ENCODE results near the gene STARD3NL. TPM values are rescaled to one million over a fixed set of nuclear protein-coding genes. Genes with fewer than 3 reads are reported as not detected.

STARD3NL gene
- total RNA-seq, 4 donors from 2014 or later, result 28.3 to 42.9 (median 35.6) TPM

- TF ChIP-seq CTCF (IDR thresholded peaks at IDR 0.05), result no peak
- no peak for TF ChIP-seq POLR2A (IDR thresholded peaks at IDR 0.05)
- TF ChIP-seq EP300 (IDR thresholded peaks at IDR 0.05), result peak in 1 of 2 donors; percentile 8
- Histone ChIP-seq H3K9me3 (no peaks in the 10 kb centered on the region), H3K36me3 (no peaks in the 10 kb centered on the region), H3K4me3 (peak overlapping the region; percentile 65 to 85 (median 76)), H3K27ac (peak overlapping the region; percentile 93 to 97 (median 96)), H3K27me3 (no peaks in the 10 kb centered on the region), H3K4me1 (peaks cover 0 to 35% (median 10%) of the 10 kb centered on the region in 4 donors)
- no peak for DNase-seq (ENCODE audit: low spot score in 2 of 2)
- WGBS, 2 donors, result 3 to 4% methylated on average over 15 of the region's 15 CpGs
These were observed 433 bp upstream of the STARD3NL start for GRCh38 chr7:38177621-38178003.

- TF ChIP-seq EP300 (IDR thresholded peaks at IDR 0.05), result no peak
- peak in 1 of 5 experiments; percentile 19 for TF ChIP-seq CTCF (IDR thresholded peaks at IDR 0.05)
- TF ChIP-seq POLR2A (IDR thresholded peaks at IDR 0.05), result no peak
- DNase-seq (ENCODE audit: low spot score in 2 of 2), result no peak
- Histone ChIP-seq H3K4me3 (peak overlapping the region; percentile 65 to 85 (median 76)), H3K27ac (peak overlapping the region; percentile 93 to 97 (median 96)), H3K9me3 (no peaks in the 10 kb centered on the region), H3K4me1 (peaks cover 0 to 41% (median 10%) of the 10 kb centered on the region in 4 donors), H3K27me3 (no peaks in the 10 kb centered on the region), H3K36me3 (no peaks in the 10 kb centered on the region)
- WGBS, 2 donors, result 5 to 7% methylated on average over 15 of the region's 15 CpGs
These were observed 775 bp downstream of the STARD3NL start for GRCh38 chr7:38178695-38179344.

- Histone ChIP-seq H3K4me1 (peaks cover 0 to 41% (median 10%) of the 10 kb centered on the region in 4 donors), H3K27me3 (no peaks in the 10 kb centered on the region), H3K9me3 (no peaks in the 10 kb centered on the region), H3K27ac (peak overlapping the region in 3 of 4 donors; percentile 94 to 97 (median 97)), H3K4me3 (no peak overlapping the region), H3K36me3 (no peaks in the 10 kb centered on the region)
- no peak for DNase-seq (ENCODE audit: low spot score in 2 of 2)
- 14 to 20% methylated on average over 2 of the region's 2 CpGs for WGBS, 2 donors
- no peak for TF ChIP-seq EP300 (IDR thresholded peaks at IDR 0.05)
- no peak for TF ChIP-seq POLR2A (IDR thresholded peaks at IDR 0.05)
- TF ChIP-seq CTCF (IDR thresholded peaks at IDR 0.05), result no peak
These were observed 1.8 kb downstream of the STARD3NL start for GRCh38 chr7:38179776-38180226.

- Histone ChIP-seq H3K4me3 (no peak overlapping the region), H3K4me1 (peaks cover 0 to 48% (median 10%) of the 10 kb centered on the region in 4 donors), H3K9me3 (no peaks in the 10 kb centered on the region), H3K36me3 (no peaks in the 10 kb centered on the region), H3K27ac (no peak overlapping the region), H3K27me3 (no peaks in the 10 kb centered on the region)
- no peak for DNase-seq (ENCODE audit: low spot score in 2 of 2)
- TF ChIP-seq POLR2A (IDR thresholded peaks at IDR 0.05) (no peak), EP300 (IDR thresholded peaks at IDR 0.05) (no peak), CTCF (IDR thresholded peaks at IDR 0.05) (no peak)
- WGBS, 2 donors, result 74 to 82% methylated on average over 1 of the region's 1 CpG
These were observed 3.1 kb downstream of the STARD3NL start for GRCh38 chr7:38181111-38181510.

- 67 to 87% methylated on average over 1 of the region's 1 CpG for WGBS, 2 donors
- Histone ChIP-seq H3K36me3 (no peaks in the 10 kb centered on the region), H3K9me3 (no peaks in the 10 kb centered on the region), H3K27me3 (no peaks in the 10 kb centered on the region), H3K27ac (no peak overlapping the region), H3K4me3 (no peak overlapping the region), H3K4me1 (peaks cover 0 to 48% (median 8%) of the 10 kb centered on the region in 4 donors)
- TF ChIP-seq POLR2A (IDR thresholded peaks at IDR 0.05), result no peak
- no peak for TF ChIP-seq CTCF (IDR thresholded peaks at IDR 0.05)
- no peak for TF ChIP-seq EP300 (IDR thresholded peaks at IDR 0.05)
- no peak for DNase-seq (ENCODE audit: low spot score in 2 of 2)
These were observed 4.4 kb downstream of the STARD3NL start for GRCh38 chr7:38182450-38182849.

All from tibial nerve (tissue), 4 donors.